Measurements from ENCODE around the gene RSPO3.
"Not testable (repeated sequence)": the region's sequence is repeated elsewhere in the genome, so short reads cannot be mapped to it uniquely, and the experiment has no call there.

The RSPO3 gene

DNA sequence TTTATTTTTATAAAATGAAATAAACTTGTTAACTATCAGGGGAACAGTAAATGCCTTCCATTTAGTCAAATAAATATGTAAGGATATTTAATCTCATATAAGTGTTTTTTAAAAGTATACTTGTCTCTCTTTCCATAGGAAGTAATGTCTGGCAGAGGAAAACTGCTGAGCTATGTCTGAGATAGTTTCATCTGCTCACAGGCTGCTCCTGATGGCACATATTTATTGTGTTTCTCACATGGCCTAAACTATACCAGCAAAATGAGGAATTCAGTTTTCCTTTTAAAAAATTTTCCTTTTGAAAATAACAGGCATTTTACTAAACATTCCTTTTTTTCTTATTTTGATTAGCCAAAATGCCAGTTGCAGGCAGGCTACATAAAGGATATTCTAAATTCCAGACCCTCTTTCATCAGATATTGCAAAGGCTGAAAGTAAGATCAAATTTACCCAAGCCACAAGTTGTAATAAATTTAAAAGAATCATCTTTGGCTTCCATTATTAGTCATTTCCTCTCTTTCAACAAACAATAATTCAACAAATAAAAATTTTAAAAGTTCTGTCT, 88.1 kb downstream of the RSPO3 start:
- Histone ChIP-seq H3K27ac (no peak overlapping the region), H3K9me3 (ENCODE audit: low read depth, low read length) (no peaks in the 10 kb centered on the region), H3K36me3 (ENCODE audit: insufficient read depth, low read length) (no peaks in the 10 kb centered on the region), H3K4me3 (no peak overlapping the region), H3K9ac (ENCODE audit: insufficient read length) (no peak overlapping the region)
- TF ChIP-seq FOXP2 (optimal IDR thresholded peaks at IDR 0.05; ENCODE audit: control extremely low read depth, extremely low read length, insufficient read depth) (no peak), EZH2 (IDR thresholded peaks at IDR 0.05) (no peak), POLR2AphosphoS5 (IDR thresholded peaks at IDR 0.05; ENCODE audit: borderline replicate concordance, low read depth, low read length) (no peak)
- no peak for DNase-seq (ENCODE audit: low read depth, low spot score)

DNA sequence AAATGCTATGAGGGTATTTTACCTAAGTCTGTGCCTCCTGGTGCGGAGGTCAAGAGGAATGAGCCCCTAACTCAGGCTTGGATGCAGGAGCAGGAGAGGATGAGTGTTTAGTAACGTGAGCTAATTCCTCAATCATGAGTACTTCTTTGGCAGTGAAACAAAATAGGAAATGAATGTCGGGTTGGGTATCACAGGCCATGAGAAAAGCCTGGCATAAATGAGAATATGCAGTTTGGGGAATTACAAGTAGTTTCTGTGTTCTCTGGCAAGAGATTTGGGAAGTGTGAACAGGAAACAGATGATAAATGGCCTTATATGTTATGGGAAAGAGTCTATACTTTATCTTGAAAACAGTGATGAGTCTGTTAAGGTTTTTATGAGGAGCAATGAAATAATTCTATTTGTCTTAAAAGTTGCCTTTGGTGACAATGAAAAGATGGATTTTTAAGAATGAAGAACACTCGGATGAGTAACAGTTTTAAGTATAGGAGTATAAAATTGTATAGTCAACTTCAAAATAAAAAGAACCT, 89.2 kb downstream of the RSPO3 start:
- no peaks in the 10 kb centered on the region for H3K36me3 ChIP-seq (ENCODE audit: insufficient read depth, low read length)
- DNase-seq (ENCODE audit: low read depth, low spot score) = no peak
- H3K4me3 ChIP-seq = no peak overlapping the region
- no peaks in the 10 kb centered on the region for H3K9me3 ChIP-seq (ENCODE audit: low read depth, low read length)
- no peak for TF ChIP-seq EZH2 (IDR thresholded peaks at IDR 0.05)
- no peak for TF ChIP-seq FOXP2 (optimal IDR thresholded peaks at IDR 0.05; ENCODE audit: control extremely low read depth, extremely low read length, insufficient read depth)
- no peak for TF ChIP-seq POLR2AphosphoS5 (IDR thresholded peaks at IDR 0.05; ENCODE audit: borderline replicate concordance, low read depth, low read length)
- no peak overlapping the region for H3K27ac ChIP-seq
- H3K9ac ChIP-seq (ENCODE audit: insufficient read length) = no peak overlapping the region

DNA sequence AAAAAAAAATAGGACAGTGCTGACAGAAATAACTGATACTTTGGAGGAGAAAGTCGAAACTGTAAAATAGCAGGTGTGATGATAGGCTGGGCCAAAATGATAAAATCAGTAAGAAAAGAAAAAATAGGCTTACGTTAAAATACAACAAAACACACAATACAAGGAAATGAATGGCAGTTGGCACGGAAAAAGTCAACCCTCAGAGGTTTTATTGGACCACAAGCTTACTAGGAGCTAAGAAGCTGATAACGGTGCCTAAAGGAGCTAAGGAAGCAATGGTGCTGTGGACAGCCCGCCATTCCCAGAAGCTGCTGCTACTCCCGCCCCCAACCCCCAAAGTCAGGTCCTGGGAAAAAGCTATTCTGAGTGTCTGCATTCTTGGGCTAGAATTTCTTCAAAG, 92.3 kb downstream of the RSPO3 start:
- no peaks in the 10 kb centered on the region for H3K36me3 ChIP-seq (ENCODE audit: insufficient read depth, low read length)
- DNase-seq (ENCODE audit: low read depth, low spot score) = no peak
- no peak overlapping the region for H3K27ac ChIP-seq

DNA sequence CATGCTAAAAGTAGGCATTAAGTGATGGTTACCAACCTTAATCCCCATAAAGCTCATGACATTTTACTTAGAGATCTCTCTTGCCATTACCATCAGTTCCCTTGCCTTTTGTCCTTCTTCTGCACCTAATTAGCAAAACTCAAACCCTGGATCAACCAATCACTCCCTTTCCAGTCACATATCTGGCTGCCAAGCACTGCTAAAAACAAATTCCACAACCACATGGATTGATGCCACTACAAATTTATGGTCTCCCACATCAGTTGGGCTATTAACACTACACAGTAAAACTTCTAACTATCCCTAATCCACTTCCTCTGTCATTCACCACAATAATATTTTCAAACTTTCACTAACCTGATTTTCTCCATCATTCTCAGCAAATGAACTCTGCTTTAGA, 93.9 kb downstream of the RSPO3 start:
- no peak overlapping the region for H3K4me3 ChIP-seq
- no peak overlapping the region for H3K27ac ChIP-seq
- no peak for DNase-seq (ENCODE audit: low read depth, low spot score)
- no peak overlapping the region for H3K9ac ChIP-seq (ENCODE audit: insufficient read length)
- no peaks in the 10 kb centered on the region for H3K36me3 ChIP-seq (ENCODE audit: insufficient read depth, low read length)
- no peaks in the 10 kb centered on the region for H3K9me3 ChIP-seq (ENCODE audit: low read depth, low read length)
- TF ChIP-seq EZH2 (IDR thresholded peaks at IDR 0.05) = no peak
- no peak for TF ChIP-seq POLR2AphosphoS5 (IDR thresholded peaks at IDR 0.05; ENCODE audit: borderline replicate concordance, low read depth, low read length)
- TF ChIP-seq FOXP2 (optimal IDR thresholded peaks at IDR 0.05; ENCODE audit: control extremely low read depth, extremely low read length, insufficient read depth) = no peak

More for the DNA sequence above, 92.3 kb downstream of the RSPO3 start:
- H3K9me3 ChIP-seq (ENCODE audit: low read depth, low read length) = no peaks in the 10 kb centered on the region
- no peak overlapping the region for H3K4me3 ChIP-seq
- no peak overlapping the region for H3K9ac ChIP-seq (ENCODE audit: insufficient read length)
- TF ChIP-seq FOXP2 (optimal IDR thresholded peaks at IDR 0.05; ENCODE audit: control extremely low read depth, extremely low read length, insufficient read depth) (no peak), POLR2AphosphoS5 (IDR thresholded peaks at IDR 0.05; ENCODE audit: borderline replicate concordance, low read depth, low read length) (no peak), EZH2 (IDR thresholded peaks at IDR 0.05) (no peak)

GRCh38 chr6:127214032-127214431, 95.6 kb downstream of the RSPO3 start:
- DNase-seq (ENCODE audit: low read depth, low spot score) = not testable (repeated sequence)

DNA sequence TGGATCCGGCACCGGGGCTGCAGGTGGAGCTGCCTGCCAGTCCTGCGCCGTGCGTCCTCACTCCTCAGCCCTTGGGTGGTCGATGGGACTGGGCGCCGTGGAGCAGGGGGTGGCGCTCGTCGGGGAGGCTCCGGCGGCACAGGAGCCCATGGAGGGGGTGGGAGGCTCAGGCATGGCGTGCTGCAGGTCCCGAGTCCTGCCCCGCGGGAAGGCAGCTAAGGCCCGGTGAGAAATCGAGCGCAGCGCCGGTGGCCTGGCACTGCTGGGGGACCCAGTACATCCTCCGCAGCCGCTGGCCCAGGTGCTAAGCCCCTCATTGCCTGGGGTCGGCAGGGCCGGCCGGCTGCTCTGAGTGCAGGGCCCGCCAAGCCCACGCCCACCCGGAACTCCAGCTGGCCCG, 96.1 kb downstream of the RSPO3 start:
- not testable (repeated sequence) for H3K9ac ChIP-seq (ENCODE audit: insufficient read length); H3K9me3 ChIP-seq (ENCODE audit: low read depth, low read length); H3K4me3 ChIP-seq; H3K36me3 ChIP-seq (ENCODE audit: insufficient read depth, low read length); H3K27ac ChIP-seq; DNase-seq (ENCODE audit: low read depth, low spot score)

More at GRCh38 chr6:127214032-127214431, 95.6 kb downstream of the RSPO3 start:
- H3K36me3 ChIP-seq (ENCODE audit: insufficient read depth, low read length); H3K9ac ChIP-seq (ENCODE audit: insufficient read length); H3K27ac ChIP-seq; H3K9me3 ChIP-seq (ENCODE audit: low read depth, low read length); H3K4me3 ChIP-seq: not testable (repeated sequence)

DNA sequence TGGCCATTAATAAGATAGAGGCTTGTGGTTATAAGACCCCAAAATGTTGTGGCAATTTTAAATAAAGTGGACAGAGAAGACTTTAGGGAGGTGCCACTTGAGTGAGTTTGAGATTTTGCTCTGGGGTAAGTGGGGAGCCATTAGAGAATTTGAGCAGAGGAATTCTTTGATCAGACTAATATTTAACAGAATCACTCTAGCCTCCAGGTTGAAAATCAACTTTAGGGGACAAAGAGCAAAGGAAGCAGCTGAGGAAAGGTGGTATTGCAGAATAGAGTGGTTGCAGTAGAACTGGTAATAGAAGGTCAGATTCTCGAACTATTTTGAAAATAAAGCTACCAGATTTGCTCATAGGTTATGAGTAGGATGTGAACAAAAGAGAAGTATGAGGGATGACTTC, 97.5 kb downstream of the RSPO3 start:
- no peak for DNase-seq (ENCODE audit: low read depth, low spot score)
- no peak overlapping the region for H3K4me3 ChIP-seq
- TF ChIP-seq POLR2AphosphoS5 (IDR thresholded peaks at IDR 0.05; ENCODE audit: borderline replicate concordance, low read depth, low read length) (no peak), FOXP2 (optimal IDR thresholded peaks at IDR 0.05; ENCODE audit: control extremely low read depth, extremely low read length, insufficient read depth) (no peak), EZH2 (IDR thresholded peaks at IDR 0.05) (no peak)
- no peaks in the 10 kb centered on the region for H3K9me3 ChIP-seq (ENCODE audit: low read depth, low read length)
- no peaks in the 10 kb centered on the region for H3K36me3 ChIP-seq (ENCODE audit: insufficient read depth, low read length)
- no peak overlapping the region for H3K27ac ChIP-seq
- no peak overlapping the region for H3K9ac ChIP-seq (ENCODE audit: insufficient read length)

- Histone ChIP-seq H3K36me3 (ENCODE audit: insufficient read depth, low read length) (no peaks in the 10 kb centered on the region), H3K27ac (no peak overlapping the region), H3K4me3 (peak overlapping the region; percentile 33), H3K9ac (ENCODE audit: insufficient read length) (no peak overlapping the region), H3K9me3 (ENCODE audit: low read depth, low read length) (no peaks in the 10 kb centered on the region)
- TF ChIP-seq POLR2AphosphoS5 (IDR thresholded peaks at IDR 0.05; ENCODE audit: borderline replicate concordance, low read depth, low read length) (no peak), FOXP2 (optimal IDR thresholded peaks at IDR 0.05; ENCODE audit: control extremely low read depth, extremely low read length, insufficient read depth) (no peak), EZH2 (IDR thresholded peaks at IDR 0.05) (no peak)
- DNase-seq (ENCODE audit: low read depth, low spot score) = no peak
Observed at GRCh38 chr6:127216810-127217789, 98.6 kb downstream of the RSPO3 start.

Data from SK-N-MC (cell line).